SIG-M5 treated with dmso at 0.1 percent for 504 hours (cell line): Measurements from ENCODE around the gene C1QL2.

ENCODE experiments used
- DNase-seq: peaks from one replicate; lab custom pipeline; 2025; ENCODE audit not compliant: unreplicated experiment; lab: John Stamatoyannopoulos, UW

The C1QL2 gene

DNA sequence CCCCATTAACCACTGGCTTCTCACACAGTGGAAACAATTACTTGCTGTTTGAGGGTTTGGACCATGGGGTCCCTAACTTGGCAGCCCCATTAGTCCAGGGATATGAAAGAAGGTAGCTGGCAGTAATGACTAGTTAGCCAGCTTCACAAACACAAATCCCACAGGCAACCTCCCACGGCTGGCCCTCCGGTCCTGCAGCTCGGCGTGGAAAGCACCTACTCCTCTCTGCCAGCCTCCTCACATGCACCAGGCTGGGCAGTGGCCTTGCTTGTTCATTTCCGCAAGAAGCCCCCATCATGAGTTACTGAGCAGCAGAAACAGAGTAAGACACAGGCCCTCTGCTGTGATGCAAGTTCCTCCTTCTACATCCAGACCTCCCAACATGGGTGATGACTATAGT lies 13.7 kb downstream of the C1QL2 start:
- no peak for DNase-seq

DNA sequence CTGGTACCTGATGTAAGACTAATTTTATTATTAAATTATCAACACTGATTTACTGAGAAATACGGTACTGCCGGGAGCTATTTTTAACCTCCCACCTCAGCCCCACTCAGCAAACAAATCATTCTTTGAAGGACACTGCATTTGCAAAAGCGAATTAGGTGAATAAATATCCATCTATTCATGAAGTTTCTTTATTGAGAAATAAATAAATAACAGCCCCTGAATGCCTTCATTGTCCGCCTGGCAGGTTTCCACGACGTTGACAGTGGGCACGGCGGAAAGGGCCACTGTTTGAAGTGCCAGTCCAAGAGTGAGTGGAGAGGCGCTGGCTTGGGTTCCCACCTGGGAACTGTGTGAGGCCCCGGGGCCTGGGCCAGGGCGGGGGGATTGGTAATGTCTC lies 15.7 kb downstream of the C1QL2 start:
- DNase-seq: no peak

DNA sequence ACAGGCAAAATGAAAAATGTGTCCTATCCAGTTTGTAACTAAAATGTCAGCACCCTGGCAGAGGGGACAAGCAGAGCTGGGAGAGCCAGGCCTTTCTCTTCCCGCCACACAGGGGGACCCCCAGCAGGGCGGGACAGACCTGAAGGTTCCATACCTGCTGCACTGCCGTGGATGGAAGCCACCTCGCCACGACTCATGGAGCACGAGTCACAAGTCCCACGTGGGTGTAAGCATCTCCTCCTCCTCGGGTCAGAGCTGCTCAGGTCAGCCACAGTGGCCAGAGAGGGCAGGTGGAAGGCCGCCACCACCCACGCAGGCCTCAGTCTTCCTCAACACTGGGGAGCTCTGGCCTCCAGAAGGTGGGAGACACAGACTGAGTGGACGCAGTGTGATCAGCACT lies 21.0 kb downstream of the C1QL2 start:
- DNase-seq: no peak

DNA sequence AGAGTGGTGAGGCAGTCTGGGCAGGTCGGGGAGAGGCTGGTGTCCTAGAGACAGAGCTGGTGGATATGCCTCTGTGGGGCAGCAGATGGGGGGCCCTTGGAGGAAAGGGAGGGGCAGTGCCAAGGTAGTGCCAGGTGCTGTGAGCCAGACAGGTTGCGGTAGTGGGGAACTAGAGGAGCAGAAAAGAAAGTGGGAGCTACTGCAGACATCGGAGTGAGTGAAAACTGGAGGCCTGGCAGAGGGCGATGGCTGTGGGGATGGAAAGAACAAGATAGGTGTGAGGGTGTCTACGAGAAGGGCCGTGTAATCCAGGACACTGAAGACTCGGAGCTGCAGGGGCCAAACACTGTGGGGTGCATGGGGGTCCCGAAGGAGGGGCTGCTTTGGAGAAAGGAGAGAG lies 21.7 kb downstream of the C1QL2 start:
- DNase-seq: no peak

DNA sequence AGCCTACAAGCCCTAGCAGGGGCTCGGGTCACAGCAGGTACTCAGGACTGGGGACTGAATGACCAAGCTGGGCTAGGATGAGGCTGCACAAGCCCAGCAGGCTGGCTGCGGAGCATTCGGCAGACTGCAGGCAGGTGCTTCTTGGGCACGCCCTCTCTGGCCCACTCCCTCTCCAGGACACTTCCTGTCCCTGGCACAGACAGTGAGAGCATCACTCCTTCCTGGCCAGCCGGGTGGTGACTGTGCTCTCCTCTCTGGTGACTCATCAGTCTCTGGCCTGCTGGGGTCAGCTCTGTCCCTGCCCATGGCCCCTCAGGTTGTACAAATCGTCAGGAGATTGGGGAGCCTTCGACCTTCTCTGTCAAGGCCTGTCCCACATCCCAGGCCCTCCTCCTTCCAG lies 22.5 kb downstream of the C1QL2 start:
- DNase-seq: no peak

DNA sequence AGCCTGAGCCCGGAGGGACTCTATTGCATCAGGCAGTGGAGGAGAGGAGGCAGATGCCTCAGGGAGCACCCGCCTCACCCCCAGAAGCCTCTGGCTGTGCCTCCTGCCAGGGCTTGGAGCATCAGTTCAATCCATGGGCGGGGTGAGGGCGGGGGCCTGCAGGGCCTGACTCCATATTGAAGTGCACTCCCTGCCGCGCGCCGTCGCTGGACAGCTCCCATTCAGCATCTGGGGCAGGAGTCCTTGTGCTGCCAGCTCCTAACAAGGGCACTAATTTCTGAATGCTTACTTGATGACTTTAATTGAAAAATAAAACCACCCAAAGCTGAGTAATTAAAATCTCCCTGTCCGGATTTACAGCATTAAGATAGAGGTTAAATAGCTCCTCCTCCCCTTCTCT lies 23.8 kb downstream of the C1QL2 start:
- no peak for DNase-seq

DNA sequence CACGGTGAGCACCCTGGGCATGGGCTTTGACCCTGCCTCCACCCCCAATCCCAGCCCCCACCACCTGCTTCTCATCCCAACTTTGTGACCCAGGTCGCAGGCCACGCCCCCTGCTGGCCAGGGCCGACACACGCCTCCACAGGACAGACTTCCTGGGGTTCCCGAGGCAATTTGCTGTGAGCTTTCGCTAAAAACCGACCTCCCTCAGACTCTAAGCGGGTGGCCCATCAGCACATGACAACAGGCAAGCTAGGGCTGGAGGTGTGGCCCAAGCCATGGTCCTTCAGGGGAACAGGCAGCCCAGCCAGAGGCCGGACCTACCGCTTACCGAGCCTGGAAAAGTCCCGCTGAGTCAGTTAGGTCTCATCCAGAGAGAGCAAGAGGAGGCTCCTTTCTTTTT lies 31.9 kb downstream of the C1QL2 start:
- DNase-seq: peak; percentile 28

DNA sequence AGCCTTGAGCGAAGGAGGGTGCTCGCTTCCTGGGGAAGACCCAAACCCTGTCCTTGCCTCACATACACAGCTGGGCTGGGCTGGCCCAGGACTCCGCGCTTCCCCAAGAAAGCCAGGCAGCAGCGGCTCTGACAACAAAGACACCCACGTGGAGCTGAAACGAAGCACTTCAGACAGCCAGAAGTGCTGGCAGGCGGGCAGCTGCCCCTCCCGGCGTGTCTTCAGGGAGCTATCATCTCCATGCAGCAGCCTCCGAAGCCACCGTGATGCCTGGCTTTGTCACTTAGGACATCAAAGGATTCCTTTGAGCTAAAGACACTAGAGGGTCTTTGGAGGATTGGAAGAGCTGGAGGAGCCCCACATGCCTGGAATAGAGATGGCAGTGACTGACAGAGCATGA lies 35.2 kb downstream of the C1QL2 start:
- no peak for DNase-seq

DNA sequence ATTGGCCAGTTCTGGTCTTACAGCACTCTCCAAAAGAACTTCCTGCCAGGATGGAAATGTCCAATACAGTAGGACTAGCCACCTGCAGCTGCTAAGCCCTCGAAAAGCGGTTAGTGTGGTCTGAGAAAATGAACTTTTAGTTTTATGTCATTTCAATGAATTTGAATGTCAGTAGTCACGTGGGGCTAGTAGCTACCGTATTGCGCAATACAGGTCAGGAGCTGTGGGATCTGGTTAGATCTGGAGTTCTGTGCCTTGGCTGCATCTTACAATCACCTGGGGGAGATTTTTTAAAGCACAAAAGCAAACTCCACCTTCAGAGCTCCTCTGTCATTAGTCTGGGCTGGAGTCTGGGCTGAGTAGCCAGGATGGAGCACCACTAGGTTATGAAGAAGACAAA lies 35.9 kb downstream of the C1QL2 start:
- no peak for DNase-seq

DNA sequence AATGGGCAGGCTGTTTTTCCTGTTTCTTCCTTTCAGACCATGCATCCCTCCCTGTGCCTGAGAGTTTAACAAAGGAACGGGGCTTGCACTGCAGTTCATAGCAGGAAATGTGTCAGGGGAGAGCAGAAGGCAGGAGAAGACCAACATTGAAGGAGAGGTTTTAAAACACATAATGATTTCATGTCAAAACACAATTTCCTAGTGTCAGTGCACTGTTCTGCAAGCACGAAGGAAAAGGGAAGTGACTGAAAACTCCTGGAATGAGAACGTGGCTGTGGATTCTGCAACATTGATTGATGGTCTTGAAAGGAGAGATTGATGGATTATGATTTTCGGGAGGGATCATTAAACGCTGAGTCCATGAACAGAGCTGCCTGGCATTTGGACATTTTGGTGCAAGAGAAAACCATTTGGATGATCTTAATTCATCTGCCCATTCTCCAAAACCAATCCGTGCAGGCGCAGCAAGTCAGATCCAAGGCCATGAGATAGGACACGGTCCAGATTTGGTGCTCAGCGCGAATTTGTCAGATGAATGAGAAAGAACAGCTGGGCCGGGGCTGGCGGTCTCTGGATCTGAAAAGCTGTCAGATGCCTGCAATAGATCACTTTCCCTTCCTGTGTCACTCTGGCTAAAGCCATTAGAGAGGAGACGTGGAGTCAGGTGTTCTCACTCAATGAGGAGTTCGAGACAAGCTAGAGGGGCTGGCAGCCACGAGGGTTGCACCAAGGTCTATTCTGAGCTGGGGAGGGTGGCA lies 38.4 kb downstream of the C1QL2 start:
- no peak for DNase-seq

DNA sequence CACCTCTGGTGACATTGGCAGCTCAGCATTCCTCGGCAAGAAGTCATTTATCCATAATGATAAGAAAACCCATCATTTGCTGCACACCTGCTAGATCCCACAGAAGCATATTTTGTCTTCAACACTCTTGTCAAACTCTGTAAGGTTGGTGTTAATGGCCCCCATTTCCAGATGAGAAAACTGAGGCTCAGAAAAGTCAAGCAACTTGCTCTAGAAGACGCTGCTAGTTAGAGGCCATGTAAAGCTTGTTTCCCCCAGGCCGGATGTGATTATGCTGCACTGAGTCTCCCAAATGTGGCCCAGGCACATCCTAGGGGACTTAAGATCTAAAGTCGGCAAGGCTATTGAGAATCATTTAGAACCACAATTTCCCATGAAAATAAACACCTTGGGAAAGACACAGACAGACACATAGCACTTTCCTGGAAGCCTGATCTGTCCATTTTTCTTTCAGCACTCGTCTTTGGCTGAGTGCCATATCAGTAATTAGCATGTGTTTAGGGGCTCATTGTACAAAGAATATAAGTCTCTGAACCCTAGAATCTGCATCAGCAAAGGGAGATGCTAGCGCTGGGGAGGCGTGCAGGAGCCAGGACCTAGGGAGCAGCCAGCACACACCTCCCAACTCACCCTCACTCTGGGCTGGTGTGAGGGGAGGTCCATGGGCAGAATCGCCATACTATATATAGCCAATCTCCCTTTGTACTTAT lies 39.3 kb downstream of the C1QL2 start:
- DNase-seq: no peak

DNA sequence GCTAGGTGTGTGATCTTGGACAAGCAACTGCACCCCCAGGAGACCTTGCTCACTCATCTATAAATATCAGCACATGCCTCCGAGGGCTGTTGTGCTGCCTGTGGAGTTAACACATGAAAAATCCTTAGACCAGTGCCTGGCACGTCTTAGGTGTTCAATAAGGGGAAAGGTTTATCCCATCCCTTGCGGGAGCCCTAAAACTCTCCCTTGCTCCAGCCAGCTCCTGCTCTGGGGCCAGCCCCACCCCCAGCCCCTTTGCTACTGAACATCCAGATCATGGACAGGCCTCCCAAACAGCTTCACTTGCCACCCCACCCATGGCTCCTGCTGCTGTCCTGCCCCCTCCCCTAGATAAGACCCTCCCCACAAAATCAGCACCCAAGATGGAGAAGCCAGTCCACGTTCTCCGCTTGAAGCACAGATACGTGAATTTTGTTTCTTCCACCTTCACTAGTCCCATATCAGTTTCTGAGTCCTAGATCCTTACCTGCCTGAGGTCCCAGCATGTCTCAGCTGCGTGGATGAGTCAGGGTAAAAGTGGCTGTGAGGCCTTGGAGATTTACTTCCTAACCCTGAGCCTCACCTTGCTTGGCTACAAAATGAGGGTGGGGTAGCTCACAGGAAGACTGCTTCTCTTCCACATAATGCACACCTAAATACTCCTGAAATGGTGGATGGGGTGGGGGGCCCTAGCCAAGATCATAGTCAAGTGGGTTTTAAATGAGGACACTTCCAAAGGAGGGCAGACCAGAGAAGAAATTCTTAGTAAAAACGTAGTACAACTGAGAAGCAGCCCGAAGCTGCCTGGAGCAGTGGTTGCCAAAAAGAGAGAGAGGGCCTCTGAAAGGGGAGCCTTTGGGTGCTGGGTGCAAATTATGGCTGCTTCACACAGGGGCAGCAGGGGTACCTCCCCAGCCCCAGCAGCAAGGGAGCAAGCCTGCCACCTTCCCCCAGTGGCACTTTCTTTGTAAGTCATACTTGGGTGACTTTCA lies 40.4 kb downstream of the C1QL2 start:
- DNase-seq: no peak

DNA sequence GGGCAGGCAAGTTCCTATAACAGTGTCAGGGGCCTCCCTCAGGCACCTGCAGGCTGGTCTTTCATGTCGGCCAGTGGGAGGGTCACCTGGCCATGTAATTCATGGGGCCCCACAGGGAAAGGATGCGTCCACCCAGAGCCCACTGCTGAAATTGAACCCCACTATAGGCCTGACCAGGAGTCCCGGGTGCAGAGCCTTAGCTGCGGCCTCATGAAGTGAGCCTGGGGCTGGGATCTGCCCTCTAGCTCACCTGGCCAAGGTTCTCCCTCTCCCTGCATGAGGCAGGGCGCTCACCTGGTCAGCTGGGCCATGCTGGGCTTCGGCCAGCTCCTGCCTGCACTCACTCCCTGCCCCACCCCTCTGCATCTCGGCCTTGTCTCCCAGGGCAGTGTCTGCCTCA lies 41.1 kb downstream of the C1QL2 start:
- DNase-seq: no peak

DNA sequence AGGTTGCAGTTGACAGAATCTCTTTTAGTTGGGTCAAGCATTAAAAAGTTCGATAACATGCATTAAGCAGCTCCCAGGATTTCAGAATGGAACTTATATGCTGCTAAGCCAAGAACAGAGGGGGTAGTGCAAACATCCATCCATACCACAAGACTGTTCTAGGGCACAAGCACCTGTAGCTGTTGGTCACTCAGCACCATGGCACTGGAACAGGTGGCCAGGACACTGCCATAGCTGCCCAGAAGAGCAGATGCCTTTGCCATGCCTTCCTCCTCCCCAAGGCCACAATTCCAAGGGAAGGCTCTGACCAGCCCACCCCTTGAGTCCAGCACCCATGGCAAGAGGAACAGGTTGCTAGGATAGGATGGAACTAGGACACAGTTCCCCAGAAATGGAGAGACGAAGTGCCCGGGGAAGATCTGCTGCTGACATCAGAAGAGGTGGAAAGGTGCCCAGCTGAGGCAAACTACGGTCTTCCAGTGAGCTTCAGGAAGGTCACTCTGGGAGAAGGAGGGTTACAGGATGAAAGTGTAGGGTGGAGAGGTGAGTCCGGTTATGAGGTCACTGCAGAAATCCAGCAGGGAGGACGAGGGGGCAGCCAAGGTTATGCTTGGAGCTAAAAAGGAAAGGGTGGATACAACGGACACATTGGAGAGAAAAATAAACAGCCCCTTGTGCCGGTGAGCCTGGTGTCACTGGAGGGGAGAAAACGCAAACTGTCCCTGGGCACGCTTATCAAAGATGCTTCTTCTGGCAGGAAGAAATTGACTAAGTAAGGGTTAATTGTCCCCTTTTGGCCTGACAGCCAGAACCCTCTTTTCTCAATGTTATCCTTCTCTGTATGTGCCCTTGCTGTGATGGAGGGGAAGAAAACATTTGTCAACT lies 41.9 kb downstream of the C1QL2 start:
- DNase-seq: no peak

DNA sequence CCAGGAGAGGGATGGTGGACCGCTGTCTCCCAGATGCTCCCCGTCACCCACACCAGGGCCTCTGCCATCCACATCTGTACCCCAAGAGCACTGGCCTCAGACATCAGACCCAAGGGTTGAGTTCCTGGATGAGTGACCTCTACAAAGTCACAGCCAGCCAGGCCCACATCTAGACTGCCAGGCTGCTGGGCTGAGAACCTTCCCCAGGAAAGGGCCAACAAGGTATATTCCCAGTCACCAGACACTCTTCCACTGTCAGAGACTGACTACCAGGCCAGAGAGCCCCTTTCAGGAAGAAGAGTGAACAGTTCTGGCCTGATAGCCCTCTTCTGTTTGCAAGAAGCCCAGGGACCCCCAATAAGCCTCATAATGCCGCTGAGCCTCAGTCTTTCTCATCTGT lies 44.3 kb downstream of the C1QL2 start:
- DNase-seq: no peak

DNA sequence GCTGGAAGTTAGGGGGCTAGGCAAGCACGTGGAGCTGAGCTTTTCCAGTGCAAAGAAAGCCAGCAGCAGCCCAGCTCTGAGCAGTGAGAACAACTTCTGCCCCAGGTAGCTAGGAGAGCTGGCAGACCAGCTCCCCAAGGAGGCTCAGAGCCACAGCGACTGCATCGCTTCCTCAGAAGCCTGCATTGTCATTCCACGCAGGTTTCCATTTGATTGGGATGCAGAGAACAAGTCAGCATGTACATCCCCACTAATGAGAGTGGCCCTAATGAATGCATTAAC lies 45.1 kb downstream of the C1QL2 start:
- no peak for DNase-seq

DNA sequence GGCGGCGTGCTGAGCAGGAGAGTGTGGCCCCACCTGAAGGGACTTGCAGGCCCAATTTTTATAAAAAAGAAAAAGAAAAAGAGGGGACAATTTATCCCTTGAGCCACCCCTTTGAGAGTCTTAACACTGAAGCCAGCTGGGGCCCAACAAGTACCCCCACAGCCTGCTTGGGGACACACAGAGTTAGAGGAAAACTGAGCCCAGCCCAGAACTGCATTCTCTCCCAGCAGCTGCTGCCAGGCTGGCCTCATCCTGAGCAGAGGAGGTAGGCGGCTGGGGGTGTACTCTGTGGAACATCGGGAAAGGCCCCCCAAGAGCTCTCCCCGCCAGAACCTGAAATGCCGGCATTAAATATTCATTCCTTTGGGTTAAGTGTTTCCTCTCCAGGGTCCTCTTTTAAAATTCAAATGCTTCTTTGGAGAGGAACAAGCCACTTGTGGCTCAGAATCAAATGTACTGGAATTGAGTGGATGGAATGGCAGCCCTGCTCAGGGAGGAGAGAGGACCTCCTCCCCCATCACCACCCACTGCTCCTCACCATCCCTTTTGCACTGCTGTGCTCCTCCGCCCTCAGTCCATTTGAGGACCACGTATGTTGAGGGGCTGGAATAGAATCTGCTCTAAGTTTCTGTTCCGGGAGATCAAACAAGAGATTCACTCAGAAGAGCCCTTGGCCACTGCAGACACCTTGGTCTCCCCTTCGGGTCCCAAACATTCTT lies 45.6 kb downstream of the C1QL2 start:
- DNase-seq: no peak

DNA sequence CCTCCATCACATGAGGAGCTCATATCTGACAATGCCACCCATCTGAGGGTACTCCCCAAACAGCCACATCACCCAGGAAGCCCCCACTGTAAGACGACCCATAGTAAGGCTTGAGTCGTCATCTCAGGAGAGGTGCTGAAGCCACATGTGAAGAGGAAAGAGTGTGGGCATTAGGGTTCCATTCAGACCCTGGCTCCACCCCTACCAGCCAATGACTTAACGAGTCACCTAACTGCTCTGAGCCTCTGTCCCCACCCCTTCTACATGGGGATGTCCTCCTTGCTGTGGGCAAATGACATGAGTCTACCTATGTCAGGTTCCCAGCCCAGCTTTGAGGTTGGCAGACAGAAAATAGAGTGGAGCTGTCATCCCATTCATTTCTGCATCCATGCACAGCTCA lies 46.3 kb downstream of the C1QL2 start:
- no peak for DNase-seq

DNA sequence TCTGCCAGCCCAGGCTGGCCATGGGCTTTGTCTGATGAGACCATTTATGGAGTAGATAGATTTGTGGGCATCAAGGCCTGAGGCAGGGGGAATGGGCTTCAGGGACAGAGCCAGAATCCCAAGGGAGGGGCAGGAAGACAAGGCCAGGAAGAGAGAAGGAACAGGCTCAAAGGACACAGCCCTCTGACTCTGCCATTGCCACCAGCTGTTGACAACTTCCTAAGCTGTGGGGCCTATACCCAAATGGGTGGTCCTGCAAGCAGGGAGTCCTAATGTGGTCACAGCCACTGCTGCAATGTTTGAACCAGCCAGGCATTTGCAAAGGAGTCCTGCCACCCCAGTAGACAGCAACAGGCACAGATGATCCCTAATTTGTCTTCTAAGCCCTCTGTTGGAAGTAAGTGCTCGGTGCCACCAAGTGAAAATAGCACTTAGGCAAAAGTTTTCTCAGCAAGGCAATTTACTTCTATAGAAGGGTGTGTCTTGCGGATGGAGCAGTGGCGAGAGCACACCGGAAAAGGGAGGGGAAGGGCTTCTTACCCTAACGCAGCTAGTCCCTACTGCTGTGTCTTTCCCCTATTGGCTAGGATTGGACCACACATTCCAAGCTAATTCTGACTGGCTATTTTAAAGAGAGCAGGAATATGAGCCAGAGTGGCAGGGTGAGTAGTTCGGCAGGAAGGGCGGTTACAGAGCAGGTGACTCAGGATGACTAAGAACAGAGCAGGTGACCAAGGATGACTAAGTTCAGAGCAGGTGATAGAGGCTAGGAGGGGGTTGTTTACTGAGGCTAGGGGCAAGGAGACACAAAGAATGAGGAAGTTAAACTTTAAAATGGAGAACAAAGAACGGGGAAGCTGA lies 47.2 kb downstream of the C1QL2 start:
- DNase-seq: peak; percentile 18
